Body of pancreas (tissue), 4 donors: Measurements from ENCODE around the gene KCNE4.

ENCODE experiments used
- POLR2A ChIP-seq, 3 donors: fragments of 450-650 bp; IDR thresholded peaks; one replicate each; pipeline ENCODE4 v1.6.1; 2016; ENCODE audit warnings: antibody characterized with exemption in 3 of 3, mild to moderate bottlenecking in 2 of 3
- TF ChIP-seq, protein P1 (sequence below), 7 experiments: fragments of 450-650 bp in 4 of 7; fragments of 200-600 bp in 3 of 7; sonication (generic) in 3 of 7; IDR thresholded peaks; one replicate each; pipeline ENCODE4 v1.5.1; 2016 to 2019; ENCODE audit warnings: antibody characterized with exemption in 7 of 7

DNA sequence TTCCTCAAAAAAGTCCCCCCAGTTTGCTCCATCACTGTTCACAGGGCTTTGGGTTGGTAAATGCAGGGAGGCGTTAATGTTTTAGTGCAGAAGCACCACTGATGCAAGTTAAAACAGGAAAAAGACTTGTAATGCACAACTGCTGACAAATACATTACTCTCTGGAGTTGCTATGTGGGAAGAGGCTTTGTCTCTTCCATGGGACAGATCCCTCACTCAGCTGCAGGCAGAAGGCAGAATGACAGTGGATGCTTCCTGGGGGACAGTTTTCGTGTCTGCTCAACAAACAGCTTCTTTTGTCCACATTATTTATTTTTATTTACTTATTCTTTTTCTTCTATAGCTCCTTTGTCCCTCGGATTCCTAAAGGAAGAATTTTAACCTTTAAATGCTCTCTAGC, 22.7 kb upstream of the KCNE4 start:
- TF ChIP-seq, protein P1, sequence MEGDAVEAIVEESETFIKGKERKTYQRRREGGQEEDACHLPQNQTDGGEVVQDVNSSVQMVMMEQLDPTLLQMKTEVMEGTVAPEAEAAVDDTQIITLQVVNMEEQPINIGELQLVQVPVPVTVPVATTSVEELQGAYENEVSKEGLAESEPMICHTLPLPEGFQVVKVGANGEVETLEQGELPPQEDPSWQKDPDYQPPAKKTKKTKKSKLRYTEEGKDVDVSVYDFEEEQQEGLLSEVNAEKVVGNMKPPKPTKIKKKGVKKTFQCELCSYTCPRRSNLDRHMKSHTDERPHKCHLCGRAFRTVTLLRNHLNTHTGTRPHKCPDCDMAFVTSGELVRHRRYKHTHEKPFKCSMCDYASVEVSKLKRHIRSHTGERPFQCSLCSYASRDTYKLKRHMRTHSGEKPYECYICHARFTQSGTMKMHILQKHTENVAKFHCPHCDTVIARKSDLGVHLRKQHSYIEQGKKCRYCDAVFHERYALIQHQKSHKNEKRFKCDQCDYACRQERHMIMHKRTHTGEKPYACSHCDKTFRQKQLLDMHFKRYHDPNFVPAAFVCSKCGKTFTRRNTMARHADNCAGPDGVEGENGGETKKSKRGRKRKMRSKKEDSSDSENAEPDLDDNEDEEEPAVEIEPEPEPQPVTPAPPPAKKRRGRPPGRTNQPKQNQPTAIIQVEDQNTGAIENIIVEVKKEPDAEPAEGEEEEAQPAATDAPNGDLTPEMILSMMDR (IDR thresholded peaks at IDR 0.05): no peak
- no peak for TF ChIP-seq POLR2A (IDR thresholded peaks at IDR 0.05)
